PC-3 (cell line): ENCODE results near the gene GSX2. TPM values are rescaled to one million over a fixed set of nuclear protein-coding genes. Genes with fewer than 3 reads are reported as not detected.

Source experiments
- ATAC-seq: fragments of 200-7000 bp; cut with Tn5 transposase; 2 replicates; pipeline ENCODE4 v1.9.1; 2020; ENCODE audit warnings: mild to moderate bottlenecking, moderate library complexity
- BruUV-seq: library from RNA; stranded (reverse); fragments of 400-500 nt; replicated peaks from 2 replicates; lab custom pipeline; 2021; lab: Mats Ljungman, UMichigan
- CTCF ChIA-PET: fragments of 300-600 bp; sonication (Branson Sonifier 250); formaldehyde crosslinking; loops from one replicate; lab custom pipeline; 2022; ENCODE audit warnings: antibody characterized with exemption; lab: Charles Lee
- POLR2A ChIA-PET: fragments of 300-600 bp; sonication (Branson Sonifier 250); formaldehyde crosslinking; loops from one replicate; lab custom pipeline; 2022; ENCODE audit warnings: antibody characterized with exemption; ENCODE audit not compliant: unreplicated experiment; lab: Charles Lee
- DNase-seq: peaks from one replicate; pipeline ENCODE4 v3.0.0-alpha.2; 2015
- H2AFZ ChIP-seq: fragments of 300-600 bp; sonication (generic); 2 replicates; pipeline ENCODE4 v1.6.0; 2016; ENCODE audit warnings: antibody characterized with exemption, low read length
- H3F3A ChIP-seq: fragments of 300-600 bp; sonication (generic); one replicate; pipeline ENCODE4 v1.6.0; 2017; ENCODE audit warnings: antibody characterized with exemption, low read length, control low read depth, mild to moderate bottlenecking; ENCODE audit not compliant: unreplicated experiment
- H3K27ac ChIP-seq: fragments of 300-600 bp; sonication (generic); 2 replicates; pipeline ENCODE4 v1.5.1; 2016; ENCODE audit warnings: mild to moderate bottlenecking, low read length
- H3K27me3 ChIP-seq: fragments of 300-600 bp; sonication (generic); 2 replicates; pipeline ENCODE4 v1.6.1; 2016; ENCODE audit warnings: low read length, mixed read lengths
- H3K36me3 ChIP-seq: fragments of 300-600 bp; sonication (generic); 2 replicates; pipeline ENCODE4 v1.6.1; 2016; ENCODE audit warnings: low read depth, mixed run types, low read length, mixed read lengths
- H3K4me1 ChIP-seq: fragments of 300-600 bp; sonication (generic); 2 replicates; pipeline ENCODE4 v1.5.1; 2016; ENCODE audit warnings: low read length; ENCODE audit not compliant: insufficient read depth
- H3K4me2 ChIP-seq: fragments of 300-600 bp; sonication (generic); 2 replicates; pipeline ENCODE4 v1.6.0; 2016; ENCODE audit warnings: low read length
- H3K4me3 ChIP-seq: fragments of 300-600 bp; sonication (generic); 2 replicates; pipeline ENCODE4 v1.5.1; 2016; ENCODE audit warnings: mild to moderate bottlenecking, low read length, mixed read lengths
- H3K79me2 ChIP-seq: fragments of 300-600 bp; sonication (generic); 2 replicates; pipeline ENCODE4 v1.6.1; 2017; ENCODE audit warnings: low read length, mixed read lengths
- H3K9ac ChIP-seq: fragments of 300-600 bp; sonication (generic); 2 replicates; pipeline ENCODE4 v1.6.0; 2016; ENCODE audit warnings: mild to moderate bottlenecking, low read length
- H3K9me2 ChIP-seq: fragments of 300-600 bp; sonication (generic); replicated peaks from 2 replicates; pipeline ENCODE4 v1.6.1; 2016; ENCODE audit warnings: mixed run types, low read length, mixed read lengths
- H3K9me3 ChIP-seq: fragments of 300-600 bp; sonication (generic); 2 replicates; pipeline ENCODE4 v1.6.1; 2016; ENCODE audit warnings: low read length, mixed read lengths
- H4K20me1 ChIP-seq: fragments of 300-600 bp; sonication (generic); 2 replicates; pipeline ENCODE4 v1.6.1; 2016; ENCODE audit warnings: low read length, mixed read lengths
- CTCF ChIP-seq: fragments of 300-600 bp; sonication (generic); conservative IDR thresholded peaks from 2 replicates; pipeline ENCODE4 v1.5.1; 2017; ENCODE audit warnings: antibody characterized with exemption, low read depth, mild to moderate bottlenecking, low read length
- EZH2 ChIP-seq: fragments of 300-600 bp; sonication (generic); IDR thresholded peaks from one replicate; pipeline ENCODE4 v1.6.1; 2017; ENCODE audit warnings: antibody characterized with exemption, mild to moderate bottlenecking, low read length; ENCODE audit not compliant: unreplicated experiment
- EZH2phosphoT487 ChIP-seq: fragments of 300-600 bp; sonication (generic); IDR thresholded peaks from 2 replicates; pipeline ENCODE4 v1.6.1; 2018; ENCODE audit warnings: mild to moderate bottlenecking, antibody characterized with exemption, low read length, borderline replicate concordance
- intact Hi-C: fragments of 100-400 bp; cut with micrococcal nuclease; formaldehyde crosslinking; loops from 2 replicates; pipeline ENCODE4 v1.9.0; 2023
- total RNA-seq: library from RNA; depleted of rRNA; stranded (reverse); fragments of >200 nt; gene quantifications from 2 replicates; pipeline ENCODE4 v1.2.3, GENCODE V29; 2014

The GSX2 gene
- total RNA-seq, 1 experiment from 2014 or later: not detected

DNA sequence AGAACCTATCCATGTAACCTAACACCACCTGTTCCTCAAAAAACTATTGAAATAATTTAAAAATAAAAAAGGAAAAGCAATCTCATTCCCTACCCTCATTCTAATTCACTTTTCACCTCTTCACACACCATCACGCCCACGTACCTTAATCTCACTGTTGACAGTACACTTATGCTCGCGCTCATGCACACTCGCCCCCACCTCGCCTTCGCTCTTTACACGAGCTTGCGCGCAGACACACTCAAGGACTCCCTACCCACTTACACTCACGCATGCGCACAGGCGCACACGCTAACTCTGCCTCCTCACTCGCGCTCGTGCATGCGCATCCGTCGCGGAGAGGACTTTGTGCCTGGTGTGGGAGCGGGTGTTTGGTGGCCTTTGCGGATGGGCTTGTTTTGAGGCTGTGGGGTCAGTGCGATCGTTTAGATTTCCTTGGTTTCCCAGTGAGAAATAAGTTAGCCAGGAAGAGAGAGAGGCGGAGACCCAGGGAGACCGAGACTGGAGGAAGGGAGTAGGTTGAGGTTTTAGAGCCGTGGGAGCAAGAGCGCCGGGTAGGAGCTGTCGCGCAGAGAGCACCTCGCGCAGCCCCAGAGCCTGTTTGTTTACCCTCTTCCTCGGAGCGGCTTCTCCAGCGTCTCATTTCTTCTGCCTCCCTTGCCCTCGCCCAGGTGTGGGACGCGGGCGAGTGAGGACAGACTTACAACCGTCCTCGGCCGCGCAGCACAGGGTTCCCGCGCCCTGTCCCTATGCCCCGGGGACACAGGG is 8.1 kb upstream of the GSX2 start:
- Histone ChIP-seq H4K20me1 (no peaks in the 10 kb centered on the region), H2AFZ (peak overlapping the region; percentile 96), H3K27ac (no peak overlapping the region), H3K9me2 (no peaks in the 10 kb centered on the region), H3K4me3 (peak overlapping the region; percentile 76), H3K9me3 (no peaks in the 10 kb centered on the region), H3K79me2 (no peaks in the 10 kb centered on the region), H3F3A (no peaks in the 10 kb centered on the region), H3K9ac (peak overlapping the region; percentile 52), H3K27me3 (0 out of 2 replicates have a peak, but pooled peaks cover 1% of the 10 kb centered on the region), H3K4me1 (peaks cover 10% of the 10 kb centered on the region; the same call in 1 of the 2 replicates), H3K36me3 (no peaks in the 10 kb centered on the region), H3K4me2 (peak overlapping the region; percentile 96)
- ChIA-PET CTCF (interaction anchor here (0.7 kb wide), 2 partner anchors 123 to 142 kb away, joined by 3 read pairs; no protein-coding TSS in a partner anchor), POLR2A (no interaction called here)
- TSS peak; percentile 80 for BruUV-seq
- ATAC-seq (peak; percentile 85), DNase-seq (peak; percentile 73)
- intact Hi-C loops: loop anchor here (1.0 to 5.0 kb wide), 2 partner anchors 27 to 125 kb away; no protein-coding TSS in a partner anchor
- no peak for TF ChIP-seq CTCF
- TF ChIP-seq EZH2: no peak
- TF ChIP-seq EZH2phosphoT487: no peak

DNA sequence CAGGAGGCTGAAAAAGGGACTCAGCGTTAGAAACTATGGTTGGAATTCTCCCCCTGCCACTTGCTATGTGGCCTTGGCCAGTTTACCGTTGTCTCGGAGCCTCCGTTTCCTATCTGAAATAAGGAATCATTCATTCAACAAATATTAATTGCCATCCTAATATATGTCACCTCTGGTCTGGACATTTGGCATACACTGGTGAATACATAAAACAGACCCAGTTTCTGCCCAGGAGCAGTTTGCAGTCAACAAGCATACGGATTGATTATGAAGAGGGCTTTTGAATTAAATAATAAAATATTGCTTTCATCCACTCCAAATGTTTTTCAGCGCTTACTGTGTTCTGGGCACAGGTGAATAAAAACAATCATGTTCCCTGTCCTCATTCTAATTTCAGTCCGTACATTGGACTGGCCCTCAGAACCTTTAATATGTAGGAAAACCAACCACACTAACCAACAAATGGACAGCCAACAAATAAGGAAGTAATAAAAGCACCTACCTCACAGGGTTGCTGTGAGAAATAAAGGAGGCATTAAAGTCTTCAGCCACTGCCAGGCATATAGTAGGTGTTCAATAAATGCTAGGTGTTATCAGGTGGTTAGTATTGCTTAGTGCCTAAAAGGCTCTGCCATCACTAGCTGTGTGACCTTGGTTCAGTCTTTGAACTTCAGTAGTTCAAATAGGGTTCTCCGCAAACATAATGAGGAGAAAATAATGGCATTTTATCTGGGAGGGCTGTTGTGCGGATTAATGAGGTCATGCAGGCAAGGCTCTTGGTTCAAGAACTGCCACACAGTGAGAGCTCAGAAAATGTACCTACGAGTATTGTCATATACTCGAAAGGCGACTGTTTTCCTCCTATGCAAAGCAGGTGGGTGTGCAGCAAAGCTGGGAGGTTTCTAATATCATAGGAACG is 7.3 kb upstream of the GSX2 start:
- ATAC-seq (no peak), DNase-seq (no peak)
- TF ChIP-seq CTCF: no peak
- no peak for TF ChIP-seq EZH2phosphoT487
- no peak for TF ChIP-seq EZH2
- Histone ChIP-seq H2AFZ (peak overlapping the region; percentile 96), H3K27ac (no peak overlapping the region), H3K4me3 (peak overlapping the region; percentile 76), H3F3A (no peaks in the 10 kb centered on the region), H3K4me1 (peaks cover 10% of the 10 kb centered on the region; the same call in 1 of the 2 replicates), H3K9me3 (no peaks in the 10 kb centered on the region), H3K9me2 (no peaks in the 10 kb centered on the region), H4K20me1 (no peaks in the 10 kb centered on the region), H3K36me3 (no peaks in the 10 kb centered on the region), H3K4me2 (peak overlapping the region; percentile 96), H3K79me2 (no peaks in the 10 kb centered on the region), H3K27me3 (peaks cover 8% of the 10 kb centered on the region), H3K9ac (peak overlapping the region; percentile 52)
- POLR2A ChIA-PET: no interaction called here
- intact Hi-C loops: loop anchor here (5.0 kb wide), 1 partner anchor 125 kb away; no protein-coding TSS in a partner anchor
- no TSS peak for BruUV-seq
- CTCF ChIA-PET: interaction anchor here (0.7 kb wide), 1 partner anchor 122 kb away, joined by 3 read pairs; no protein-coding TSS in a partner anchor
